ENCODE results near the gene DPH7.

DNA sequence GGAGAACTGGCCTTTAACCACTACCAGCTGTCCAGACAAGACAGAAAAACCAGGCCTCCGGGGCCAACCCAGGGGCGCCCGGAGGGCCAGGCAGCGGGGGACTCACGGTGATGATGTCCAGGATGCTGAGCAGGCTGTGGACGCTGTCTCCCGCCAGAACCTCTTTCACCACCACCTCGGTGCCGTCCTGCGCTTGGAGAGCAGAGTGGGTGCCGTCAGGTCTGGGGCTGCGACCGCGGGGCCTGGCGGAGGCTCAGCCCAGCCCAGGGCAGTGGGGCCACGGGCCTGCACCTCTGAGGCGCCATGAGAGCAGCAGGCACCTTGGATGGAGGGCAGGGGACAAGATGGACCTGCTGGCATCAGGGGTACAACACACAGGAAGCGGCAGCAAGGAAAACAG, 38.2 kb downstream of the DPH7 start:
- no peak for TF ChIP-seq CTCF (IDR thresholded peaks at IDR 0.05)
- TF ChIP-seq EZH2 (IDR thresholded peaks at IDR 0.05) = no peak
